ENCODE results near the gene CTNNA3.

The CTNNA3 gene

DNA sequence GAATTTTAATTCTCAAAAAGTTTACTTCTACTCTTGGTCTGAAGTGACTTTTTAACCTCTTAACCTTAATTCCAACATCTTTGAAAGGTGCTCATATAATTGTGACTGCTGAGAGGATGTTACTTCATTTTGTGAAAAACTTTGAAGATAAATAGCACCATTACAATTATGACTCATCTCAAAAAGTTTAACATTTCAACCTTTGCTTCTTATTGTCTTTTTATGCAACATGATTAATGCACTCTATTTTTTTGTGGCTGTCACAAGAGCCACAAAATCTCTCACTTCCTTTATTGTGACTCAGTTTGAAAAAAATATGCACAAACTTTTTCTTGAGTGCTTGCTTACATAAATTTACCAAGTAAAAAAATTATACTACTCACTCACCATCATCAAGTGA, 387.1 kb downstream of the CTNNA3 start:
- DNase-seq, result no peak

GRCh38 chr10:67306588-67307205, 389.3 kb downstream of the CTNNA3 start:
- no peak for DNase-seq

GRCh38 chr10:67302701-67303100, 393.3 kb downstream of the CTNNA3 start:
- no peak for DNase-seq

DNA sequence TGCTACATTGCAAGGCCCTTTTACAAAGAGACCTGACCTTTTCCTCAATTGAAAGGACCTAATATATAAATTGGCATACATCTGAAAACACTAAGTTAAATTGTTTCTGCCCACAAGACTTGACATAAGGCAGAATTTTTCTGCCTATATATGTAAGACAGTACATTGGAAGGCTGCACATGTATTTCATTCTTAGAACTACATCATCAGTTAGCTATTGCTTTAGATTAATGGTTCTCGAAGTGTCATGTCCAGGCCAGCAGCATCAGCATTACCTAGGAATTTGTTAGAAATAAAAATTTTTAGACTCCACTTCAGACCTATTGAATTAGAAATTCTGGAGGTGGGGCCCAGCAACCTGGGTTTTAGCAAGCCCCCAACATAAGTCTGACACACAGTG, 396.2 kb downstream of the CTNNA3 start:
- DNase-seq, result no peak

DNA sequence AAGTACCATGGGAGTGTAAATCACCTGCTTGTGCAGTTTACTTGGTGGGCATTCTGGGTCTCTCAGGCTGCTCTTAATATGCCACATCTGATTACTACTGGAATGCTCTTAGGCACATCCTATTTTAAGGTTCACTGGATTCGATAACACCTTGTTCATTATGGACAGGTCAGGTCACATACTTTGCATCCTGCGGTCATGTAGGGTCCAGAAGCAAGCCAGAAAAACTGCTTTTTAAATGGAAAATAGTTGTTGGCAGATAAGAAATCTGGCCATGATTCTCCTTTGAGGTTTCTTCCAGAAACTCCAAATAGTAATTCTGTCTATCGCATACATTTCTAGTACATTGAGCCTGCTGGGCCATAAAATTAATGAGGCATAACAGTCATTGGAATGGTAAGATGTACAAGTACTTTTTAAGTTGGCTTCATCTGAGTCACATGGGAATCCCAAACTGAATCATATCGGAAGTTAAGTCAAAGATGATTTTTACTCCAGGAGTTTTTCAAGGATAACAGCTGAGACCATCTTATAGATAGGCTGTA, 398.3 kb downstream of the CTNNA3 start:
- DNase-seq, result no peak

- no peak for DNase-seq
Observed at GRCh38 chr10:67296926-67297325, 399.1 kb downstream of the CTNNA3 start.

DNA sequence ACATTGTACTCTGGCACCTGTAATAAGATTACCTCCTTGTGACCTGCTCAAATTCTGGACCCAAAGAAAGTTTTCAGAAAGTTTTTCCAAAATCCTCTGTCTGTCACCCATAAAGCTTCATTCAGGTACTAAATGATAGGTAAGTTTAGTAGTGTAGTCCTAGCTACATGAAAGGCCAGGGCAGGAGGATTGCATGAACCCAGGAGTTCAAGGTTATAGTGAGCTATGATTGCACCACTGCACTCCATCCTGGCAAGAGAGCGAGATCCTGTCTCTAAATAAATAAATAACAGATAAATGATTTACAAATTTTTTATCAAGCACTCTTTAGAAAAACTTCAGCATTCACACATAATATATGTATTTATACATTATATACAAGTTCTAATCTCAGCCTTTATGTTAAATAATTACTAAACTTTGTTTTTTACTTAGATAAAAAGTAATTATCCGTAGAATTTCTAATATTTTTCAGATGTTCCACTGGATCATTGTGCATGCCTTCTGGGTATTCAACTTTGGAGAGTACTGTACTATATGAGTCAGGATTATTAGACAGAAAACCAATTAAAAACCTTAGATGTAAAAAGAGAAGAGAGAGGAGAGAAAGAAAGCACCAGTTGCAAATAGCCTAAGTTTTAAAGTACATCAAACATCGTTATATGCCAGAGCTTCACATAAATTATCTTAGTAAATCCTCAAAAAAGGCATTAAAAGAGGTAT, 407.1 kb downstream of the CTNNA3 start:
- no peak for DNase-seq

DNA sequence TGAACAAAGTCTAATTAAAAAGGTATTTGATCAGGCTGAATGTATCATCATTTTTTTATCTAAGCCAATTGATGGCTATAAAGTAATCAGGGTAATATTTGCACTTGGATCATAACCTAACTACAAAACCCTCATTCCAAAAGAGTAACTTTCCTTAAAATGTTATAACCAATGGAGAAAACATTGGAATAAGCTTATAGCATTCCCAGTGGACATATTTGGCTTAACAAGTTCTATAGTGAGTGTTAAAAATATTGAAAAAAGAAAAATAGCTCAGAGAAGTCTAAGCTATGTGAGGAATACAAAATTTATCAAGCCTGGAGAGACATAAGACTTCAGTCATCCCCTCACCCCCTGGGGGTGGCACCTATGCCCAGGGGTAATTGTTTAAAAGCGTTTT, 411.4 kb downstream of the CTNNA3 start:
- DNase-seq, result no peak

DNA sequence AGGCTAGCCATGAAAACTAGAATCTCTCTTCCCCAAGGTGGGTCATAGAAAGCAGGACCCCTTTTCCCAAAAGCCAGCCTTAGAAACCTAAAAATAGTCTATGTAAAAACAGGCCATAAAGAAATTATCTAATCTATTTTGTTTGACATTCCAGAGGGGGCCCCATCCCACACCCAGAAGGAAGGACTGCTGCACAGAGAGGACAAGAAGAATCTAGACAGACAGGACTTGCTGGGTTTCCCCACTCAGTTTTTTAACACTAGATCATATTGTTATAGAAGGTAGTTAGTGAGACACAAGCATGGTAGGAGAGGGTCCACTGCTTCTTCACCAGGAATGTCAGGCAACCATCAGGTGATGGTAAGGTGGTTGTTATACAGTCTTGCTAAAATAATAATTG, 413.1 kb downstream of the CTNNA3 start:
- DNase-seq, result no peak

DNA sequence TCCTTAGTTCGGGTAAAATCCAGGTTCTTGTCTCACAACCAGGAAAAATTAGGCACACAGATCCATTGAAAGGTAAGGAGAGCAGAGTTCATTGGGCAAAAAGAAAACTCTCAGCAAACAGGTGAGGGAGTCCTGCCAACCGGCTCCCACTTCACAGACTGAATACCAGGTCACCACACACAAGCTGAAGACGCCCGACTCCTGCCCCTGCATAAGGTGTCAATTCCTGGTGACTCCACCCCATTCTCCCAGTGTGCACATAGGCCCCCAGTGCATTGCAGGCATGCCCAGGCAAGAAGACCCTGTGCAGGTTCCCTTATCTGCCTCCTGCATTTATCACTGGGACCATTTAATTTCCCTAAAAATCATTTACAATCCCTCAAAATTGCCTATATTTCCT, 415.6 kb downstream of the CTNNA3 start:
- no peak for DNase-seq

DNA sequence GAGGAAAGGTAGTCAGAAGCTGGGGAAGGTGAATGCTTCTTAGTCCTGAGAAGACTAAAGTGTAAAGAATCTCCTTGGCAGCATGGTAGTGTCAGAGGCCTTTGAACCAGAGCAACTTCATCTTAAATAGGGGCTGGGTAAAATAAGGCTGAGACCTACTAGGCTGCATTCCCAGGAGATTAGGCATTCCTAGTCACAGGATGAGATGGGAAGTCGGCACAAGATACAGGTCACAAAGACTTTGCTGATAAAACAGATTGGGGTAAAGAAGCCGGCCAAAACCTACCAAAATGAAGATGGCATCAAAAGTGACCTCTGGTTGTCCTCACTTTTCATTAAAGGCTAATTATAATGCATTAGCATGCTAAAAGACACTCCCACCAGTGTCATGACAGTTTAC, 418.6 kb downstream of the CTNNA3 start:
- DNase-seq, result no peak

DNA sequence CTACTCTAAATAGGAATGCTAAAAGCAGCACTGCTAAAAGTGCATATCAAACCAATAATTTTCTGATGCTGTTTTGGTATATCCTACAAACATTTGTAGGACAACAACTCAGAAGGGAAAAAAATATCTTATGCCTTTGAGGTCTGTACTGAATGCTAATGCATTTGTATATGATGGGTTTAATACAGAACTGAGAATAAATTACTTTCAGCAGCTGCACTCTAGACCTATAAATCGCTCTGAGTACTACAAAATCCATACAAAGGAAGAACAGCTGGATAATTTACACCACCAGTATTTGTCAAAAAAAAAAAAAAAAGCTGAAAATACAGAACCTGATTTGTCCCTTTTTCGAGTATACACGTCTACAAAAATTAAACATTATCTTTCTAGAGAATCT, 426.2 kb downstream of the CTNNA3 start:
- DNase-seq, result no peak

DNA sequence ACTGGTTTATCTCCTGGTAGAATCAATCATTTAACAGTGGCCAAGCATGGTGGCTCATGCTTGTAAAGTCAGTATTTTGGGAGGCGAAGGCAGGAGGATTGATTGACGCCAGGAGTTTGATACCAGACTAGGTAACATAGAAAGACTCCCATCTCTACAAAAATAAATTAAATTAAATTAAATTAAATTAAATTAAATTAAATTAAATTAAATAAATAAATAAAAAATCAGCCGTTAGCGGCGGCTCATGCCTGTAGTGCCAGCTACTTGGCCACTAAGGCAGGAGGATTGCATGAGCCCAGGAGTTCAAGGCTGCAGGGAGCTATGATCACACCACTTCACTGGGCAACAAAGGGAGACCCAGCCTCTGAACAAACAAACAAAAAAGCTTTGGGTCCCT, 427.8 kb downstream of the CTNNA3 start:
- no peak for DNase-seq

DNA sequence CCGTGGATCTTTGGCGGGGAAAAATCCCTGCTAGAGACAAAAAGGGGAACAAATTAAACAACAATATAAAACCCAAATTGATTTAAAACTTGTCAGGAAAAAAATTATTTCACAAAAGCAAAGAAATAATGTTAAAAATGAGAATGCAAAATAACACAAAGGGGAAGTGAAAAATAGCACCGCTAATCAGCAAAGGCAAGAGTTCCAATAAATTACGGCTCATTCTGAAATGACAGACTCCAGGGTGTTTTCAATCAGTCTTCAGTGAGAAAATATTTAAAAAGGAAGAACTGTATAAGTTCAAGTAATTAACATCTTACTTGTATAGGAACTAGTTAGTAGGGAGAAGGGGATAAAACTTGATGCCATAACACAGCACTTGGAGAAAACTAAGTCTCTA, 433.3 kb downstream of the CTNNA3 start:
- DNase-seq, result no peak

GRCh38 chr10:67261300-67261797, 434.6 kb downstream of the CTNNA3 start:
- DNase-seq, result no peak

DNA sequence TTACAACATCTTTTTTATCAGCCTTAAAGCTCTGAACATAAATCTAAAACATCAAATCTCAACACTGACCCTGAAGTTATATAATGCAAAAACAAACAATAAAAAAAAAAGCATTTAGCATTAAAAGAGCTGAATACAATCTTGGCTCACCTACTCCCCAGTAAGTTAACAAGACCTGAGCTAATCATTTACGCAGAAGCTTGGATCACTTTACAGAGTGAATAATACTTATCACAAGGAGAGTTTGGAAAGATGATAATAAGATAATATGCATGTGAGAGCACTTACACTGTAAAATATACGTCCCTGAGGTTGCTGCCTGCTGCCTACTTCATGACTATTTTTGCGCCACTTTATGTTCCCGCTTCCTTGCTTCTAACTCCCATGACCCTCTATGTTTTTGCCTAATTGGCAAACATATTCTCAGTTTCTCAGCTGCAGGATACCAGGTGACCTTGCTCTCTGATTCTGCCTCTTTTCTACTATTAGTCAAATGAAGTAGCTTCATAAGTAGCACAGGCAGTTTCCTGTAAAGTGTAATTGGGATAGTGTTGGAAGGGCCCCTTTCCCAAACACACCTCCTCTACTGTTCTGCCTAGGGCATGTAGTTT, 436.6 kb downstream of the CTNNA3 start:
- DNase-seq, result no peak

- no peak for DNase-seq
Observed at GRCh38 chr10:67257427-67258144, 438.4 kb downstream of the CTNNA3 start.

DNA sequence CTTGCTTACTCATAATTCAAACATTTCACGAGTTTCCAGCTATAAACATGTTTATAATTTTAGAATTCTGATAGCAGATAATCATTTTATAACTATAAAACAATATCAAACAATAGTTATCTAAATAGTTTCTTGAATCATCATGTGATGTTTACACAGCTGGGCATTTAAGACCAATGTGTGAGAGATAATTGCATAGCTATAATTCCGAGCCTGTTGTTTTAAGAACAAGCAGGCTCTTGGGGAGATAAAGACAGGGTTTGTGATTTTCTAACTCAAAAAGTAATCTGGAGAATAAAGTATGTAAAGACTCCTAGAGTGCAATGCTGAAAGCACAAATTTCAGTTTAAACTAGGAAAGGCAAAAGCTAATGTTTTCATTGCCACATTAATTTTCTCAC, 439.0 kb downstream of the CTNNA3 start:
- no peak for DNase-seq

DNA sequence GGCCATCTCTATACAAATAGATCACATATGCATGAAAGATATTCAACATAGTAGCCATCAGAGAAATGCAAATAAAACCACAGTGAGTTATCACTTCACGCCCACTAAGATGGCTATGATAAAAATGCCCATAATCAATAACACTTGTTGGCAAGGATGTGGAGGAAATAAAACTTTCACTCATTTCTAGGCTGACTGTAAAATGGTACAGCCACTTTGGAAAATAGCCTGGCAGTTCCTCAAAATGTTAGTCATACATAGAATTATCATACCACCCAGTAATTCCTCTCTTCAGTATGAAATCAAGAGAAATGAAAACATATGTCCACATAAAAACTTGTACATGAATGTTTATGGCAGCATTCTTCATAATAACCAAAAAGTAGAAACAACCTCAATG, 445.3 kb downstream of the CTNNA3 start:
- no peak for DNase-seq

DNA sequence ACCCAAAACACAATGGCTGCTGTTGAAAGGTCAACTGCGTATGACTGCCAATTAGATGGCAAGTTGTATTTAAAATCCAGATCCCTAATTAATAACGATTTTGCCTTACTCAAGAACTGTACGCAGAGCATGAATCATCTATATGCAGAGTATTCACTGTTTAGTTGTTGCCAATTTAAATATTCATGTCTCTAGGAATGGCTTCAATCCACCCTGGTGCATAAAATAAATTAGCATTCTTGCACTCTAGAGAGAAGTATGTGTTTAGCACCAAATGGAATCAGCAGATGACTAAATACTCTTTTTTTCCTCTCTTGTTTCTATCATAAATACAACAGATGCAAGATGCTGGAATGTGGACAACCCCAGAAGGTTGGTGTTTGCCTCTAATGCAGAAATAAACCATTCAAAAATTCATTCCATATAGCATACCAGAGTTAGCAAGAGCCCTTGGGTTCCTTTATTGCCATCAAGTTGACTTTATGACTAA, 449.9 kb downstream of the CTNNA3 start:
- DNase-seq, result no peak

- no peak for DNase-seq
Observed at GRCh38 chr10:67242528-67242927, 453.5 kb downstream of the CTNNA3 start.

GRCh38 chr10:67241451-67241850, 454.5 kb downstream of the CTNNA3 start:
- DNase-seq, result no peak

DNA sequence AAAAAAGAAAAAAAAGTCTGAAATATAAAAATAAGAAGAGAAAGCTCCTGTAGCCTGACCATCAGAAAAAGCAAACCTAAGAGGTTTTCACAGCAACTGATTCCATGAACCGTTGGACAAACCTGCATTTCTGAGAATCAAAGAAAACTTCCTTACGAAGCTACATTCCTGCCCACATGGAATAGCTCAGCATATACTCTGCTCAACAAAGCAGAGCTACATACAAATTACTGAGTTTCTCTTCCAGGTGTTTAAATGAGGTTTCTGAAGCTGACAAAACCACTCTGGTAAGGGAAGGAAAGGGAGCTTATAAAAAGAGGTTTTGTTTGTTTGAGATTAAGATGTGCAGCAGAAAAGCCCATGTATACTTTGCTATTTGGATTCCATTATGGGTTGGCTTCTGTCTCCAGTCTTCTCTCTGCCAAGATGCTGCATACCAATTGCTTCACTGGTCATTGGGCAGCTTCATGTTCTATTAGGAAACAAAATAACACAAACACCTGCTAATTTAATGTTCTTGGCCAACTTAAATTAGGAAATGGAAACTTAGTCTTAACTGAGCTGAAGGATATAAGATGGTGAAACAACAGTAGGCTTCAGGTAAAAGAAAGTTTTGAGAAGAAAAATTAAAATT, 456.0 kb downstream of the CTNNA3 start:
- no peak for DNase-seq
